ENCODE data around the gene HIC2.
"Not testable (repeated sequence)": the region's sequence is repeated elsewhere in the genome, so short reads cannot be mapped to it uniquely, and the experiment has no call there.

The HIC2 gene

GRCh38 chr22:21448627-21449416, 31.7 kb downstream of the HIC2 start:
- Histone ChIP-seq H3K9me3 (ENCODE audit: control insufficient read depth, low read length) (no peaks in the 10 kb centered on the region), H3K27me3 (ENCODE audit: control insufficient read depth, insufficient read depth, low read length) (no peaks in the 10 kb centered on the region), H3K4me3 (ENCODE audit: low read length) (no peak overlapping the region), H3K9ac (ENCODE audit: low read length) (no peak overlapping the region), H3K36me3 (ENCODE audit: control insufficient read depth, insufficient read depth, low read length) (no peaks in the 10 kb centered on the region), H3K4me1 (ENCODE audit: control insufficient read depth, insufficient read depth, low read length) (no peaks in the 10 kb centered on the region)

- Histone ChIP-seq H3K27me3 (ENCODE audit: control insufficient read depth, insufficient read depth, low read length) (no peaks in the 10 kb centered on the region), H3K4me3 (ENCODE audit: low read length) (no peak overlapping the region), H3K36me3 (ENCODE audit: control insufficient read depth, insufficient read depth, low read length) (no peaks in the 10 kb centered on the region), H3K9ac (ENCODE audit: low read length) (no peak overlapping the region), H3K4me1 (ENCODE audit: control insufficient read depth, insufficient read depth, low read length) (no peaks in the 10 kb centered on the region), H3K9me3 (ENCODE audit: control insufficient read depth, low read length) (no peaks in the 10 kb centered on the region)
These were observed 32.6 kb downstream of the HIC2 start for GRCh38 chr22:21449531-21450319.

GRCh38 chr22:21450320-21450831, 33.2 kb downstream of the HIC2 start:
- Histone ChIP-seq H3K27me3 (ENCODE audit: control insufficient read depth, insufficient read depth, low read length) (no peaks in the 10 kb centered on the region), H3K36me3 (ENCODE audit: control insufficient read depth, insufficient read depth, low read length) (no peaks in the 10 kb centered on the region), H3K9ac (ENCODE audit: low read length) (no peak overlapping the region), H3K4me1 (ENCODE audit: control insufficient read depth, insufficient read depth, low read length) (no peaks in the 10 kb centered on the region), H3K4me3 (ENCODE audit: low read length) (no peak overlapping the region), H3K9me3 (ENCODE audit: control insufficient read depth, low read length) (no peaks in the 10 kb centered on the region)

GRCh38 chr22:21450858-21451353, 33.7 kb downstream of the HIC2 start:
- Histone ChIP-seq H3K36me3 (ENCODE audit: control insufficient read depth, insufficient read depth, low read length) (no peaks in the 10 kb centered on the region), H3K9me3 (ENCODE audit: control insufficient read depth, low read length) (no peaks in the 10 kb centered on the region), H3K27me3 (ENCODE audit: control insufficient read depth, insufficient read depth, low read length) (no peaks in the 10 kb centered on the region), H3K4me1 (ENCODE audit: control insufficient read depth, insufficient read depth, low read length) (peaks cover 3% of the 10 kb centered on the region), H3K9ac (ENCODE audit: low read length) (no peak overlapping the region), H3K4me3 (ENCODE audit: low read length) (no peak overlapping the region)

- no peaks in the 10 kb centered on the region for H3K9me3 ChIP-seq (ENCODE audit: control insufficient read depth, low read length)
- no peak overlapping the region for H3K9ac ChIP-seq (ENCODE audit: low read length)
- peaks cover 13% of the 10 kb centered on the region for H3K4me1 ChIP-seq (ENCODE audit: control insufficient read depth, insufficient read depth, low read length)
- H3K36me3 ChIP-seq (ENCODE audit: control insufficient read depth, insufficient read depth, low read length): no peaks in the 10 kb centered on the region
- no peaks in the 10 kb centered on the region for H3K27me3 ChIP-seq (ENCODE audit: control insufficient read depth, insufficient read depth, low read length)
- H3K4me3 ChIP-seq (ENCODE audit: low read length): no peak overlapping the region
These were observed 34.7 kb downstream of the HIC2 start for GRCh38 chr22:21451545-21452520.

- H3K27me3 ChIP-seq (ENCODE audit: control insufficient read depth, insufficient read depth, low read length); H3K36me3 ChIP-seq (ENCODE audit: control insufficient read depth, insufficient read depth, low read length); H3K9ac ChIP-seq (ENCODE audit: low read length); H3K9me3 ChIP-seq (ENCODE audit: control insufficient read depth, low read length); H3K4me3 ChIP-seq (ENCODE audit: low read length): not testable (repeated sequence)
- peaks cover 20% of the 10 kb centered on the region for H3K4me1 ChIP-seq (ENCODE audit: control insufficient read depth, insufficient read depth, low read length)
These were observed 35.5 kb downstream of the HIC2 start for GRCh38 chr22:21452666-21453065.

GRCh38 chr22:21454998-21455333, 37.8 kb downstream of the HIC2 start:
- peaks cover 20% of the 10 kb centered on the region for H3K4me1 ChIP-seq (ENCODE audit: control insufficient read depth, insufficient read depth, low read length)
- not testable (repeated sequence) for H3K9me3 ChIP-seq (ENCODE audit: control insufficient read depth, low read length); H3K27me3 ChIP-seq (ENCODE audit: control insufficient read depth, insufficient read depth, low read length); H3K36me3 ChIP-seq (ENCODE audit: control insufficient read depth, insufficient read depth, low read length); H3K9ac ChIP-seq (ENCODE audit: low read length); H3K4me3 ChIP-seq (ENCODE audit: low read length)

GRCh38 chr22:21455334-21456089, 38.3 kb downstream of the HIC2 start:
- Histone ChIP-seq H3K36me3 (ENCODE audit: control insufficient read depth, insufficient read depth, low read length) (no peaks in the 10 kb centered on the region), H3K4me1 (ENCODE audit: control insufficient read depth, insufficient read depth, low read length) (peaks cover 20% of the 10 kb centered on the region), H3K4me3 (ENCODE audit: low read length) (no peak overlapping the region), H3K9ac (ENCODE audit: low read length) (no peak overlapping the region), H3K27me3 (ENCODE audit: control insufficient read depth, insufficient read depth, low read length) (no peaks in the 10 kb centered on the region), H3K9me3 (ENCODE audit: control insufficient read depth, low read length) (no peaks in the 10 kb centered on the region)

GRCh38 chr22:21457023-21457787, 40.0 kb downstream of the HIC2 start:
- H3K4me3 ChIP-seq (ENCODE audit: low read length): no peak overlapping the region
- H3K9ac ChIP-seq (ENCODE audit: low read length): no peak overlapping the region
- H3K4me1 ChIP-seq (ENCODE audit: control insufficient read depth, insufficient read depth, low read length): peaks cover 20% of the 10 kb centered on the region
- H3K9me3 ChIP-seq (ENCODE audit: control insufficient read depth, low read length): no peaks in the 10 kb centered on the region
- H3K27me3 ChIP-seq (ENCODE audit: control insufficient read depth, insufficient read depth, low read length): no peaks in the 10 kb centered on the region
- no peaks in the 10 kb centered on the region for H3K36me3 ChIP-seq (ENCODE audit: control insufficient read depth, insufficient read depth, low read length)

GRCh38 chr22:21462672-21463071, 45.5 kb downstream of the HIC2 start:
- not testable (repeated sequence) for H3K4me3 ChIP-seq (ENCODE audit: low read length); H3K36me3 ChIP-seq (ENCODE audit: control insufficient read depth, insufficient read depth, low read length); H3K27me3 ChIP-seq (ENCODE audit: control insufficient read depth, insufficient read depth, low read length); H3K9me3 ChIP-seq (ENCODE audit: control insufficient read depth, low read length); H3K4me1 ChIP-seq (ENCODE audit: control insufficient read depth, insufficient read depth, low read length); H3K9ac ChIP-seq (ENCODE audit: low read length)
